NCI-H2171 (cell line): ENCODE results near the gene ACOT12.
"Not testable (repeated sequence)": the region's sequence is repeated elsewhere in the genome, so short reads cannot be mapped to it uniquely, and the experiment has no call there.

Experiments
- DNase-seq: peaks from one replicate; lab custom pipeline; 2025; lab: John Stamatoyannopoulos, UW

Gene ACOT12

GRCh38 chr5:81338213-81338612, 55.7 kb downstream of the ACOT12 start:
- DNase-seq, result not testable (repeated sequence)

- no peak for DNase-seq
These were observed 56.1 kb downstream of the ACOT12 start for GRCh38 chr5:81337803-81338202.

- no peak for DNase-seq
These were observed 57.4 kb downstream of the ACOT12 start for GRCh38 chr5:81336556-81336955.

- no peak for DNase-seq
These were observed 58.0 kb downstream of the ACOT12 start for GRCh38 chr5:81335946-81336345.

GRCh38 chr5:81334304-81335061, 59.5 kb downstream of the ACOT12 start:
- DNase-seq, result no peak

DNA sequence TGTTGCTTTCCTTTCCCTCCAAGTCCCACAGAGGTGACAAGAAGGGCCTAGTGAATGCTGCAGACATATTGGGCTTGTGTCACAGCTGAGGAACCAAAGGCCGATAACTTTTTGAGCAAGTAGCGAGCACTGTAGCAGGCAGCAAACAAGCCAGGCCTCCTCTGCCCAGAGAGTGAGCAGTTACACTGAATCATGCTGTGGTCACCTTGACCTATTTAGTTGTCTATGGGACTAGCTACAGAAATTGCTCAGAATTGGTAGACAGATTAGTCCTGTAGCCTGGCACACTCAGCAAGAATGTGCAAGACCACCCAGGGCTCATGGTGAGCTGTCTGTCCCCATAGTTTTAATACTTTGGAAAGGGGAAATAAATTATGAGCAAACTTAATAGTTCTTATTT, 67.4 kb downstream of the ACOT12 start:
- no peak for DNase-seq

GRCh38 chr5:81317536-81317935, 76.4 kb downstream of the ACOT12 start:
- no peak for DNase-seq

GRCh38 chr5:81316571-81316970, 77.4 kb downstream of the ACOT12 start:
- DNase-seq, result no peak

GRCh38 chr5:81315830-81316229, 78.1 kb downstream of the ACOT12 start:
- DNase-seq, result no peak

- no peak for DNase-seq
These were observed 78.6 kb downstream of the ACOT12 start for GRCh38 chr5:81315336-81315735.

- DNase-seq, result no peak
These were observed 79.4 kb downstream of the ACOT12 start for GRCh38 chr5:81314581-81314980.

- DNase-seq, result no peak
These were observed 80.2 kb downstream of the ACOT12 start for GRCh38 chr5:81313686-81314085.

GRCh38 chr5:81313278-81313677, 80.7 kb downstream of the ACOT12 start:
- DNase-seq, result no peak

DNA sequence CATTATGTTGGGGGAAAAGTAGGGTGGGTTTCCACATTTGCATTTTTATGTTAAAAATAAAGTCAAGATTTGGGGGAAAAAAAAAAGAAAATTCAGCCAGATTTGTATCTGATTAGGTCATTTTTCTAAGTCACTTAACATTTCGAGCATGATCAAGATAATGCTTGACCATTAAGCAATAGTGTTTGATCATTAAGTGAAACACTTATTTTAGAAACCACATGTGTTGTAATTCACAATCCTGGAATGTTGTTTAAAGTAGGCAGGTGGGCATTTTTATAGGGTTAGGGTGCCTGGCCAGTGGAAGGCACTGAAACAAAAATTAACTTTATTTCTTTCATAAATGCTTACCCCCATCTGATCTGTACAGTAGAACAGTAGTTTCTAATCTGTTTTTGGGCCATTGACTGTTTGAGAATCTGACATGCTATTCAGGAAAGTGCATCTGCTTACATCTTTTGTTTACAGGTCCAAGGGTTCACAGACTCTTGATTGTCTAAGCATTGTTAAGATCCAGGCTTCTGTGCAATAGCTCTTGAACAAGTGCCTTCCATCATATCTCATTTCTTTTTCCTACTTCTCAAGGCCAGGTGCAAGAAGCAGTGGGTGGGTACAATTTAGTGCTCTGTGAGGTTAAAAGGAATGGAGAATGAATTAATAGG, 83.4 kb downstream of the ACOT12 start:
- no peak for DNase-seq

- no peak for DNase-seq
These were observed 85.1 kb downstream of the ACOT12 start for GRCh38 chr5:81308836-81309235.

DNA sequence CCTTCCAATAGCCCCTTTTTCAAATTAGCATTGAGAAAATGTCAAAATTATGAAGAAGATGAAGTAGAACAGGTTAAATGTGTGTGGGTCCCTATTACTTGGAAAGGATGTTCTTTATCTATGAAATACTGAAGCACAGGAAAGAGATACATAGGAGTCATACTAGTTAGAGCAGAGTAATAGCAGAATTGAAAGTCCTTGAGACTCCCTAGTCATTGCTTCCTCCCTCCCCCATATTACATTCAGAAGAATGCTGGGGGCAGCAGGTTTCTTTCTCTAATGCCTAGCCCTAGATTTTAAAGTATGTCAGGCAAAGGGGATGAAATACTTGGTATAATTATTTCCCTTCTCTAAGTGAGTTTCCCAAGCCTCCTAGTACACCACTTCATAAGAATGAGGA, 88.1 kb downstream of the ACOT12 start:
- no peak for DNase-seq

- DNase-seq, result no peak
These were observed 90.4 kb downstream of the ACOT12 start for GRCh38 chr5:81303563-81303962.

DNA sequence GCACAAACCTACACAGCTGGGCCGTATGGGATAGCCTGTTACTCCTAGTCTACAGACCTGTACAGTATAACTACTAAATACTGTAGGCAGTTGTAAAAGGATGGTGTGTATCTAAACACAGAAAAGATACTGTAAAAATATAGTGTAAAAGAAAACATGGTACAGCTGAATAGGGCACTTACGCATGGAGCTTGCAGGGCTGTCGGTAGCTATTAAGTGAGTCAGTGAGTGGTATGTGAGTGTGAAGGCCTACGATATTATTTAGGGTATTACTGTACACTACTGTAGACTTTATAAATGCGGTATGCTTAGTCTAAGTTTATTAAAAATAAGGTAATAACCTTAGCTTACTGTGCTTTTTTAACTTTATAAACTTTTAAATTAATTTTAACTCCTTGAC, 91.3 kb downstream of the ACOT12 start:
- DNase-seq, result no peak

DNA sequence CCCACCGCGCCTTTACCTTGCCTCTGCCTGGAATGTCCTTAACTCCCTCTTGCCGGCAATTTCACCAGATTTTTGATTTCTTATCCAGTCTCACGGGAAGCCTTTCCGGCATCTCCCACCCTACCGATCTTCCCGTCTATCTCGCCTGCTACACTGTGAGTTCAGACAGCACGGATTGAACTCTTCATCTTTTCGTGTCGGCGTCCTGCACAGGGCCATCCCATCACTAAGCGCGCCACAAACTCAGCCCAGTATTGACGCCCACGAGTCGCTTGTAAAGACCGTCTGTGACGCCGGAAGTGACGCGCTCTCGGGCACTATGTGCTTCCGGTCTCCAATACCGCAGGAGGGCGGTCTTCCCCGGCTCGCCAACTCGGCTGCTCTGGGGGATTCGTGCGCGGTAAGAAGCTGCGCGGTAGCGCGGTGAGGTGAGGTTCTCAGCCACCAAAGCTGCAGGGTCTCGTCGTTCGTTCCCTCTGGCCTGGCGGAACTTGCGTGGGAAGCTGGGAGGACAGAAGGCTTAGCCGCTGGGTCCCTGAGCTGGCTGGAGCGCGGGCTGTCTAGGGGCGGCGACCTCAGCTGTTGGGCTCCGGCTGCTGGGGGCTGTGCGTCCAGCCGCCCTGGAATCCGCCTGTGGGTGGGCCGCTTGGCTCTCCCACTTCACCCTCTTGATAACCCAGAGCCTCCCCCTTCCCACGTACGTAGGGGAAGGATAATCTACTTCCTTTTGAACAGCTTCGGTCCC, 92.5 kb downstream of the ACOT12 start, which contains the start of gene ZCCHC9:
ZCCHC9 (plus strand) TSS at position 317 of the 745 bp plus-strand sequence. CDS start 3,171 bp downstream, outside the sequence.
- DNase-seq, result peak; percentile 80

DNA sequence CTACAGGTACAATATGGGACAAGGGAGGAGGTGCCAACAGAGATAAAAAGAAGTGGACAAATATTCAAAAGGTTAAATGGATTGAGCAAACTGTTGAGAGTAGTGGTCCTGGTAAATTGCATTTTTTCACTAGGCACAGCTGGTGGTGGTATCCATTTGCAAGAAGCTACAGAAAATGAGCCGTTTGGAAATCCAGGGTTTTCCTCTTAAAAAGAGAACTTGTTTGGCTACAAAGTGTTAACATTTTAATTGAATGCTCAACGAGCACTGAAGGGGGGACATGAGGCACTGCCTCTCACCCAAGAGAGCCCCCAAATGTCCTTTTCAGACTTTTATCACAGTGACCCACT, 93.0 kb downstream of the ACOT12 start:
- no peak for DNase-seq

GRCh38 chr5:81297531-81297930, 96.4 kb downstream of the ACOT12 start:
- DNase-seq, result no peak

- DNase-seq, result not testable (repeated sequence)
These were observed 99.9 kb downstream of the ACOT12 start for GRCh38 chr5:81294021-81294420.

DNA sequence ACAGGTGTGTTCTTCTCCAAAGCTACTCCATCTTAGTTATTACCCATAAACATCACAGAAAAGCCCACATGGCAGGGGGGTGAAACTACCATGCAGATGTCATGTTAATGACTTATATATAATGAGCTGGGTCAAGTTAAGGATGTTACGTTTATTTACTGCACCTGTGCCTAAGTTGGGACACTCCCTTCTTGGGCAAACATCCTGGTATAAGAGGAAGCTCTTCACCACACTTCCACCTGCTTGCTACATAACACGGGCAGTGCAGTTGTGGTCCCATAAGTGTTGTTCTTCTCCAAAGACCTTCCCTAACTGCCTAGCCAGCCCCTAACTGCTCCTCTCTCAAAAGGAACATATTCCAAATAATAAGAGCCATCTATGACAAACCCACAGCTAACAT, 101.8 kb downstream of the ACOT12 start:
- no peak for DNase-seq
